Kidney (tissue), 14 donors: ENCODE results near the gene CCDC146. TPM values are rescaled to one million over a fixed set of nuclear protein-coding genes. Genes with fewer than 3 reads are reported as not detected.
"Not testable (repeated sequence)": the region's sequence is repeated elsewhere in the genome, so short reads cannot be mapped to it uniquely, and the experiment has no call there.

Experiments
- DNase-seq, 5 donors: peaks; one replicate each; pipeline ENCODE4 v3.0.0-alpha.2; 2013 to 2020
- FAIRE-seq: peaks from 2 replicates; lab custom pipeline; 2012; peaks lifted over from hg19 to GRCh38; lab: Jason Lieb, UNC
- H3K27ac ChIP-seq, 2 donors: one replicate each; pipeline ENCODE4 v1.7.0; 2013; ENCODE audit warnings: low read depth in 2 of 2, low read length in 2 of 2, inconsistent platforms in 1 of 2
- H3K27me3 ChIP-seq: one replicate; pipeline ENCODE4 v1.7.1; 2013; ENCODE audit warnings: low read length, inconsistent platforms; ENCODE audit not compliant: control insufficient read depth, insufficient read depth
- H3K36me3 ChIP-seq, 3 donors: one replicate each; pipeline versions ENCODE4 v1.7.0 to v1.7.1; 2013; ENCODE audit warnings: low read length in 3 of 3, control low read depth in 1 of 3, inconsistent platforms in 1 of 3; ENCODE audit not compliant: insufficient read depth in 3 of 3, control insufficient read depth in 2 of 3
- H3K4me1 ChIP-seq, 3 donors: one replicate each; pipeline versions ENCODE4 v1.7.0 to v1.7.1; 2013; ENCODE audit warnings: low read length in 3 of 3, inconsistent platforms in 1 of 3, low read depth in 1 of 3; ENCODE audit not compliant: control insufficient read depth in 2 of 3, insufficient read depth in 2 of 3
- H3K4me3 ChIP-seq, 3 donors: one replicate each; pipeline versions ENCODE4 v1.7.0 to v1.8.1; 2013; ENCODE audit warnings: low read length in 3 of 3, control low read depth in 1 of 3, inconsistent platforms in 1 of 3
- H3K9ac ChIP-seq, 3 donors: one replicate each; pipeline versions ENCODE4 v1.7.0 to v1.7.1; 2013; ENCODE audit warnings: low read length in 3 of 3, control low read depth in 1 of 3, inconsistent platforms in 1 of 3
- H3K9me3 ChIP-seq, 3 donors: one replicate each; pipeline versions ENCODE4 v1.7.0 to v1.7.1; 2013; ENCODE audit warnings: low read length in 3 of 3, control low read depth in 1 of 3, inconsistent platforms in 1 of 3; ENCODE audit not compliant: control insufficient read depth in 2 of 3, insufficient read depth in 1 of 3
- intact Hi-C: fragments of 100-400 bp; cut with DNase I; formaldehyde crosslinking; loops from one replicate; pipeline ENCODE4 v1.11.1; 2022
- polyA plus RNA-seq: library from polyadenylated mRNA; stranded (reverse); fragments of 350-450 nt; fragmentation: Illumina TruSeq; extraction: RNeasy Lipid Tissue Mini Kit (QIAGEN cat#74804); gene quantifications from one replicate; pipeline ENCODE4 v1.2.3, GENCODE V29; 2014; ENCODE audit warnings: low read depth, low replicate concordance; ENCODE audit not compliant: insufficient read depth
- total RNA-seq: library from RNA; stranded (reverse); fragmentation: NEBNext Ultra II Directional; extraction: Animal tissue kit (Norgen Biotek cat#: 25700); gene quantifications from one replicate; pipeline ENCODE4 v1.2.1, GENCODE V29; 2021
- TF ChIP-seq, protein P1 (sequence below): IDR thresholded peaks from 3 replicates; pipeline ENCODE4 v1.5.1; 2012; ENCODE audit warnings: mild to moderate bottlenecking, moderate library complexity, borderline replicate concordance; ENCODE audit not compliant: insufficient read depth; ENCODE audit errors: extremely low read depth
- donor health status: control.
- donor health status: control.
- donor health status: control.
- donor health status: control.
- donor health status: control.
- donor health status: DM: yes; HTN: yes; CAD: no.
- donor health status: Normal renal cell carcinoma (clear cell type).

CCDC146 gene
- total and polyA plus RNA-seq, 2 donors from 2014 or later: 8.8 to 15.4 TPM

DNA sequence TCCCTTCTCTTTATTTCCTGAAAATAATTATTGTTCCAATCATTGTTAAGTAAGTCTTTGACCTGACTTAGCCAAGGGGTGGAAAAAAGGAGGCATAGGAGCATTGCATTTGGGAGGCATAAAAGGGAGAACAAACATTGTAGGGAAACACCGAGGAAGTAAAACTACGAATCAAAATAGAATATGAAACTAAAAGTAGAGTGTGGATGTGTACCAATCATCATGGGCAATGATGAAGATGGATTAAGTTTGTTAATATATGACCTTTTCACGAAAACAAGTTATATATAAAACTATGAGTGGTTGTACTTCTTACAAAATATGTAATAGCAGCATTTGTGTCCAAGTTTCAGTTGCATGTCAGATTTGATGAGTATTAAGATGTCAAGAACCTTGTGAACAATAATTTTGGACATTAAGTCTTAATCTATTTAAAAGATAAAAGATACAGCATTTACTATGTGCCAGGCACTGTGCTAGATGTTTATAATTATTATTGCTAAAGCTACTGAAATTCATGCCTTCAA is 52.9 kb downstream of the CCDC146 start:
- H3K27ac ChIP-seq, H3K9ac ChIP-seq, H3K4me3 ChIP-seq, FAIRE-seq, H3K9me3 ChIP-seq, H3K4me1 ChIP-seq, intact Hi-C loops, H3K27me3 ChIP-seq, H3K36me3 ChIP-seq, DNase-seq: not testable (repeated sequence)

- H3K27ac ChIP-seq, H3K9me3 ChIP-seq, H3K4me3 ChIP-seq, H3K27me3 ChIP-seq, FAIRE-seq, DNase-seq, H3K36me3 ChIP-seq, H3K4me1 ChIP-seq, intact Hi-C loops, H3K9ac ChIP-seq: not testable (repeated sequence)
Observed at GRCh38 chr7:77177321-77177904, 55.0 kb downstream of the CCDC146 start.

GRCh38 chr7:77178024-77178423 is 55.6 kb downstream of the CCDC146 start:
- intact Hi-C loops, H3K36me3 ChIP-seq, FAIRE-seq: not testable (repeated sequence)

DNA sequence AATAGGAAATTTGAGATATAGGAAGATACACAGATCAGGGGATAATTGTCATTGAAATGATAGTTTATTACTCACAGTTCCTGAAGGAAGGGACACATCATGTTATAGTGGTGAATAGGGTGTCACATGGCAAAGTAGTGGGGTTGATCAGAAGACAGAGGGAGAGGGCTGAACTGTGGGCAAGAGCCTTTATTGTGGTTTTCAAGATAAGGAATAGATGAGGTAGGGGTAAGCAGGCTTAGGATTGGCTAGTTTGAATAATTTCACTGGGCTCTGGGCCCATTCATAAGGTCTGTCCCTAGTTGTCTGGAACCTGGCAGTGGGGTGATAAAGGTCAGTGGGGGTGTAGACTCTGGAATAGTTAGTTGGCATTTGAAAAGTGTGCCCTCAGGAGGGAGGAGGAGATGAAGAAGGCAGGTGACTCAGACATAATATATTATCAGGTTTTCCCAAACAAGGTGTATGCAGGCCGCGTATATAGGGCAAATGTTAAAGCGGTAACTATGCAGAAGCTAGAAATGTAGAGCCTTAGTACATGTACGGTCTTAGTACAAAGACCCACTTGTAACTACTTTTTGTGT is 58.7 kb downstream of the CCDC146 start:
- intact Hi-C loops: no loop called here
- DNase-seq (no peak), FAIRE-seq (no peak)
- Histone ChIP-seq H3K27ac (no peak overlapping the region), H3K9ac (no peak overlapping the region), H3K9me3 (no peaks in the 10 kb centered on the region), H3K4me1 (peaks cover 0 to 6% (median 0%) of the 10 kb centered on the region in 3 donors), H3K36me3 (no peaks in the 10 kb centered on the region), H3K27me3 (no peaks in the 10 kb centered on the region), H3K4me3 (no peak overlapping the region)
- TF ChIP-seq, protein P1, sequence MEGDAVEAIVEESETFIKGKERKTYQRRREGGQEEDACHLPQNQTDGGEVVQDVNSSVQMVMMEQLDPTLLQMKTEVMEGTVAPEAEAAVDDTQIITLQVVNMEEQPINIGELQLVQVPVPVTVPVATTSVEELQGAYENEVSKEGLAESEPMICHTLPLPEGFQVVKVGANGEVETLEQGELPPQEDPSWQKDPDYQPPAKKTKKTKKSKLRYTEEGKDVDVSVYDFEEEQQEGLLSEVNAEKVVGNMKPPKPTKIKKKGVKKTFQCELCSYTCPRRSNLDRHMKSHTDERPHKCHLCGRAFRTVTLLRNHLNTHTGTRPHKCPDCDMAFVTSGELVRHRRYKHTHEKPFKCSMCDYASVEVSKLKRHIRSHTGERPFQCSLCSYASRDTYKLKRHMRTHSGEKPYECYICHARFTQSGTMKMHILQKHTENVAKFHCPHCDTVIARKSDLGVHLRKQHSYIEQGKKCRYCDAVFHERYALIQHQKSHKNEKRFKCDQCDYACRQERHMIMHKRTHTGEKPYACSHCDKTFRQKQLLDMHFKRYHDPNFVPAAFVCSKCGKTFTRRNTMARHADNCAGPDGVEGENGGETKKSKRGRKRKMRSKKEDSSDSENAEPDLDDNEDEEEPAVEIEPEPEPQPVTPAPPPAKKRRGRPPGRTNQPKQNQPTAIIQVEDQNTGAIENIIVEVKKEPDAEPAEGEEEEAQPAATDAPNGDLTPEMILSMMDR: no peak

More at GRCh38 chr7:77178024-77178423, 55.6 kb downstream of the CCDC146 start:
- DNase-seq, H3K27ac ChIP-seq, H3K4me1 ChIP-seq, H3K9me3 ChIP-seq, H3K27me3 ChIP-seq, H3K9ac ChIP-seq, H3K4me3 ChIP-seq: not testable (repeated sequence)

DNA sequence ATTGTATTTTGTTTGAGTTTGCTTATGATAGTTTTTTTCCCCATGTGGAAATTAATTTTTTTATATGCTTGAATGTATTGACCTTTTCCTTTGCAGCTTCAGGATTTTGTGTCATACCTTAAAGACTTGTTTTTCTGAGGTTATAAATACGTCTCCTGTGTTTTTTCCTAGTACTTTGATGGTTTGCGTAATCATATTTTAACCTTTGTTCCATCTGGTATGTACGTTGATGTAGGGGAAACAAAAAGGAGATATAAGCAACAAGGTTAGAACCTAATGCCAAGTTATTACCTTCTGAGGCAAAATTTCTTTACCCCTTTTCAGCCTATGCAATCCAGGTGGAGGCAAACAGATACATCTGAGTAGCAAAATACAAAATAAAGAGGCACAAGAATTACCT is 59.3 kb downstream of the CCDC146 start:
- DNase-seq (no peak), FAIRE-seq (no peak)
- TF ChIP-seq, protein P1: no peak
- Histone ChIP-seq H3K27ac (no peak overlapping the region), H3K9ac (no peak overlapping the region), H3K4me1 (peaks cover 0 to 6% (median 0%) of the 10 kb centered on the region in 3 donors), H3K27me3 (no peaks in the 10 kb centered on the region), H3K4me3 (no peak overlapping the region), H3K36me3 (no peaks in the 10 kb centered on the region), H3K9me3 (no peaks in the 10 kb centered on the region)
- intact Hi-C loops: no loop called here
